BE2C (cell line): ENCODE data around the gene RBM39.

Source experiments
- DNase-seq: peaks from one replicate; pipeline ENCODE4 v3.0.0-alpha.2; 2020
- H3K27me3 ChIP-seq: fragments of 250-450 bp; sonication (Bioruptor Pico); 2 replicates; pipeline ENCODE4 v1.5.1; 2020; ENCODE audit warnings: mild to moderate bottlenecking
- H3K36me3 ChIP-seq: fragments of 250-450 bp; sonication (Bioruptor Pico); 2 replicates; pipeline ENCODE4 v1.5.1; 2020; ENCODE audit warnings: mild to moderate bottlenecking
- H3K4me1 ChIP-seq: fragments of 250-450 bp; sonication (Bioruptor Pico); 2 replicates; pipeline ENCODE4 v1.5.1; 2020
- H3K4me3 ChIP-seq: 2 replicates; pipeline ENCODE4 v1.5.1; 2011; ENCODE audit warnings: low read depth, low read length
- H3K9me3 ChIP-seq: fragments of 250-450 bp; sonication (Bioruptor Pico); 2 replicates; pipeline ENCODE4 v1.5.1; 2020
- CTCF ChIP-seq: IDR thresholded peaks from 2 replicates; pipeline ENCODE4 v1.5.1; 2012; ENCODE audit warnings: mild to moderate bottlenecking, low read depth, low read length

The RBM39 gene

DNA sequence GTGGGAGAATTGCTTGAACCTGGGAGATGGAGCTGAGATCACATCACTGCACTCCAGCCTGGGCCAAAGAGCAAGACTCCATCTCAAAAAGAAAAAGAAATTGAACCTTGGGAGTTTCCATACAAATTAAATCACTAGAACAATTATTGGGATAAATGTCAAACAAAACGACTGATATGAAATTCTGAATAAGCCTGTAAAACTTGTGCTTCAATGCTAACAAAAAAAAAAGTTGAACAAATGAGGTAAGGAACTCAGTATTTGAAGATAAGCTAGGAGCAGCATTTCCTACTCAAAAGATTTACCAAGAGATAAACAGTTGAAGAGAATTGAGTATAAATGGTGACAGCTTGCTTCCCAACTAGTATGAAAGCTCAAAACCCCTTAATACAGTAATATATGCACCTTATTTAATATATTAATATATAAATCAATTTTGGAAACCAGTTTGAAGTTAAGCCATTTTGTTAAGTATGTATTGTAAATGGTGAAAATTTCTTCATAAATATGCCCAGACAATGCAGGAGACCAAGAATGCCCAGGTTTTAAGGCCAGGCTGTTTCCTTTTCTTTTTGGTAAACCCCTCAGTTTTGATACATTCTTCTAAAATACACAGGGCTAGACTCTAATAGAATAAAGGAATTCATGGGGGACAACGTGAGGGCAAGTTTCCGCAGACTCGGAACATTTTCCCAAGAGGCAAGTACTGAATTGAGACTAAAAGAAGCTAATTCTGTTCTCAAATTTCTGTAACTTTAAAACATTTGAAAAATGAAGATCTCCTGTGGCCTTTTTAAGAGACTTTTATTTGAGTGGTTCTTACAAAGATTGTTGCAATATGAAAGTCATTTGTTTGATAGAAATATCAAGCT lies 39.0 kb downstream of the RBM39 start:
- Histone ChIP-seq H3K9me3 (no peaks in the 10 kb centered on the region), H3K27me3 (no peaks in the 10 kb centered on the region), H3K36me3 (peaks cover 69% of the 10 kb centered on the region), H3K4me3 (no peak overlapping the region), H3K4me1 (no peaks in the 10 kb centered on the region)
- DNase-seq: no peak
- no peak for TF ChIP-seq CTCF

GRCh38 chr20:35702051-35702823 lies 39.8 kb downstream of the RBM39 start:
- no peak for TF ChIP-seq CTCF
- Histone ChIP-seq H3K36me3 (peaks cover 62% of the 10 kb centered on the region), H3K27me3 (no peaks in the 10 kb centered on the region), H3K4me1 (no peaks in the 10 kb centered on the region), H3K4me3 (no peak overlapping the region), H3K9me3 (no peaks in the 10 kb centered on the region)
- DNase-seq: no peak

GRCh38 chr20:35700625-35701148 lies 41.4 kb downstream of the RBM39 start:
- H3K36me3 ChIP-seq: peaks cover 48% of the 10 kb centered on the region
- no peak for DNase-seq
- H3K4me1 ChIP-seq: no peaks in the 10 kb centered on the region
- no peaks in the 10 kb centered on the region for H3K27me3 ChIP-seq
- H3K4me3 ChIP-seq: no peak overlapping the region; the same call in 1 of the 2 replicates
- H3K9me3 ChIP-seq: no peaks in the 10 kb centered on the region
- no peak for TF ChIP-seq CTCF

GRCh38 chr20:35699957-35700624 lies 42.0 kb downstream of the RBM39 start:
- Histone ChIP-seq H3K4me3 (peak overlapping the region; percentile 89), H3K36me3 (peaks cover 45% of the 10 kb centered on the region), H3K27me3 (no peaks in the 10 kb centered on the region), H3K9me3 (no peaks in the 10 kb centered on the region), H3K4me1 (no peaks in the 10 kb centered on the region)
- no peak for DNase-seq
- no peak for TF ChIP-seq CTCF

- Histone ChIP-seq H3K27me3 (no peaks in the 10 kb centered on the region), H3K4me3 (peak within 1 kb of the TSS; percentile 89), H3K36me3 (peaks cover 37% of the 10 kb centered on the region), H3K4me1 (no peaks in the 10 kb centered on the region), H3K9me3 (no peaks in the 10 kb centered on the region)
- TF ChIP-seq CTCF: peak; percentile 43
- DNase-seq: peak; percentile 95
Observed at GRCh38 chr20:35699127-35699956, 42.7 kb downstream of the RBM39 start, which contains the start of the genes NFS1 and ROMO1. TSS of gene NFS1 (minus strand) at chr20:35699352. CDS start at chr20:35699288, 64 bp downstream. TSS of gene ROMO1 (plus strand) at chr20:35699405. CDS start at chr20:35699633, 228 bp downstream.
